Activated T-helper 17 cell treated with anti-CD3 and anti-CD28 coated beads, Interleukin-2, amount 50 U/mL, for 72 hours (primary cell): ENCODE data around the gene S100A16. TPM values are rescaled to one million over a fixed set of nuclear protein-coding genes. Genes with fewer than 3 reads are reported as not detected.
"Not testable (repeated sequence)": the region's sequence is repeated elsewhere in the genome, so short reads cannot be mapped to it uniquely, and the experiment has no call there.

ENCODE experiments used
- ATAC-seq: fragments of 150-1000 bp; cut with Tn5 transposase; replicated peaks from 2 replicates; pipeline ENCODE4 v1.10.0; 2021; ENCODE audit warnings: mild to moderate bottlenecking, moderate library complexity
- H3K27ac Mint-ChIP-seq: one replicate; pipeline ENCODE4 v1.8.0; 2022; ENCODE audit warnings: mixed read lengths
- H3K27me3 Mint-ChIP-seq: one replicate; pipeline ENCODE4 v1.8.0; 2022; ENCODE audit warnings: mixed read lengths
- H3K36me3 Mint-ChIP-seq: one replicate; pipeline ENCODE4 v1.8.0; 2022; ENCODE audit warnings: low read depth, mild to moderate bottlenecking, mixed read lengths
- H3K4me1 Mint-ChIP-seq: one replicate; pipeline ENCODE4 v1.8.0; 2022; ENCODE audit warnings: mixed read lengths
- H3K4me3 Mint-ChIP-seq: one replicate; pipeline ENCODE4 v1.8.0; 2022; ENCODE audit warnings: mild to moderate bottlenecking, mixed read lengths
- H3K9me3 Mint-ChIP-seq: one replicate; pipeline ENCODE4 v1.8.0; 2022; ENCODE audit warnings: mixed read lengths
- total RNA-seq, 2 donors: library from RNA; stranded (reverse); gene quantifications; one replicate each; pipeline ENCODE4 v1.2.3, GENCODE V29; 2022

The S100A16 gene
- total RNA-seq, 2 donors from 2014 or later, result not detected

- Mint-ChIP-seq H3K27ac (no peak overlapping the region), H3K36me3 (no peaks in the 10 kb centered on the region), H3K9me3 (no peaks in the 10 kb centered on the region), H3K4me1 (peaks cover 16% of the 10 kb centered on the region), H3K4me3 (no peak overlapping the region), H3K27me3 (no peaks in the 10 kb centered on the region)
- ATAC-seq, result no peak
These were observed 13.1 kb downstream of the S100A16 start for GRCh38 chr1:153599847-153600246.

GRCh38 chr1:153598309-153599172, 14.4 kb downstream of the S100A16 start:
- peak overlapping the region; percentile 70 for H3K4me3 Mint-ChIP-seq
- H3K4me1 Mint-ChIP-seq, result peaks cover 20% of the 10 kb centered on the region
- H3K9me3 Mint-ChIP-seq, result no peaks in the 10 kb centered on the region
- peak overlapping the region; percentile 86 for H3K27ac Mint-ChIP-seq
- no peaks in the 10 kb centered on the region for H3K27me3 Mint-ChIP-seq
- H3K36me3 Mint-ChIP-seq, result no peaks in the 10 kb centered on the region
- ATAC-seq, result peak; percentile 63

- Mint-ChIP-seq H3K27ac (peak overlapping the region; percentile 86), H3K4me1 (peaks cover 20% of the 10 kb centered on the region), H3K36me3 (no peaks in the 10 kb centered on the region), H3K27me3 (no peaks in the 10 kb centered on the region), H3K9me3 (no peaks in the 10 kb centered on the region), H3K4me3 (peak overlapping the region; percentile 70)
- peak; percentile 100 for ATAC-seq
These were observed 15.7 kb downstream of the S100A16 start for GRCh38 chr1:153597206-153597605.

- Mint-ChIP-seq H3K4me3 (no peak overlapping the region), H3K9me3 (no peaks in the 10 kb centered on the region), H3K27me3 (no peaks in the 10 kb centered on the region), H3K36me3 (no peaks in the 10 kb centered on the region), H3K4me1 (peaks cover 14% of the 10 kb centered on the region), H3K27ac (no peak overlapping the region)
- no peak for ATAC-seq
These were observed 20.2 kb downstream of the S100A16 start for GRCh38 chr1:153592748-153593147.

- Mint-ChIP-seq H3K36me3 (no peaks in the 10 kb centered on the region), H3K27ac (no peak overlapping the region), H3K27me3 (peaks cover 3% of the 10 kb centered on the region), H3K9me3 (no peaks in the 10 kb centered on the region), H3K4me1 (no peaks in the 10 kb centered on the region), H3K4me3 (no peak overlapping the region)
- ATAC-seq, result no peak
These were observed 24.5 kb downstream of the S100A16 start for GRCh38 chr1:153588482-153588881.

- H3K4me3 Mint-ChIP-seq, H3K36me3 Mint-ChIP-seq, H3K27me3 Mint-ChIP-seq, H3K27ac Mint-ChIP-seq, H3K9me3 Mint-ChIP-seq, H3K4me1 Mint-ChIP-seq, ATAC-seq: not testable (repeated sequence)
These were observed 24.9 kb downstream of the S100A16 start for GRCh38 chr1:153588033-153588432.

GRCh38 chr1:153587314-153587713, 25.6 kb downstream of the S100A16 start:
- H3K27me3 Mint-ChIP-seq, result peaks cover 3% of the 10 kb centered on the region
- no peak overlapping the region for H3K27ac Mint-ChIP-seq
- no peaks in the 10 kb centered on the region for H3K9me3 Mint-ChIP-seq
- no peaks in the 10 kb centered on the region for H3K4me1 Mint-ChIP-seq
- no peak overlapping the region for H3K4me3 Mint-ChIP-seq
- no peaks in the 10 kb centered on the region for H3K36me3 Mint-ChIP-seq
- ATAC-seq, result no peak

GRCh38 chr1:153586347-153586746, 26.6 kb downstream of the S100A16 start:
- peaks cover 3% of the 10 kb centered on the region for H3K27me3 Mint-ChIP-seq
- H3K4me1 Mint-ChIP-seq, result no peaks in the 10 kb centered on the region
- H3K27ac Mint-ChIP-seq, result no peak overlapping the region
- H3K9me3 Mint-ChIP-seq, result no peaks in the 10 kb centered on the region
- no peaks in the 10 kb centered on the region for H3K36me3 Mint-ChIP-seq
- no peak for ATAC-seq
- H3K4me3 Mint-ChIP-seq, result no peak overlapping the region

- Mint-ChIP-seq H3K4me3 (no peak overlapping the region), H3K9me3 (no peaks in the 10 kb centered on the region), H3K4me1 (no peaks in the 10 kb centered on the region), H3K36me3 (no peaks in the 10 kb centered on the region), H3K27ac (no peak overlapping the region), H3K27me3 (peaks cover 3% of the 10 kb centered on the region)
- ATAC-seq, result no peak
These were observed 27.9 kb downstream of the S100A16 start for GRCh38 chr1:153585006-153585405.

- no peak overlapping the region for H3K4me3 Mint-ChIP-seq
- H3K36me3 Mint-ChIP-seq, result no peaks in the 10 kb centered on the region
- H3K9me3 Mint-ChIP-seq, result no peaks in the 10 kb centered on the region
- H3K4me1 Mint-ChIP-seq, result no peaks in the 10 kb centered on the region
- ATAC-seq, result no peak
- no peak overlapping the region for H3K27ac Mint-ChIP-seq
- peaks cover 8% of the 10 kb centered on the region for H3K27me3 Mint-ChIP-seq
These were observed 29.0 kb downstream of the S100A16 start for GRCh38 chr1:153583976-153584375.

- not testable (repeated sequence) for H3K9me3 Mint-ChIP-seq, H3K36me3 Mint-ChIP-seq, ATAC-seq, H3K4me1 Mint-ChIP-seq, H3K4me3 Mint-ChIP-seq, H3K27ac Mint-ChIP-seq
- H3K27me3 Mint-ChIP-seq, result peaks cover 12% of the 10 kb centered on the region
These were observed 29.4 kb downstream of the S100A16 start for GRCh38 chr1:153583514-153583913.

- not testable (repeated sequence) for ATAC-seq
These were observed 30.1 kb downstream of the S100A16 start for GRCh38 chr1:153582836-153583235.

GRCh38 chr1:153578936-153579335, 34.0 kb downstream of the S100A16 start:
- no peak for ATAC-seq
- Mint-ChIP-seq H3K27ac (no peak overlapping the region), H3K4me3 (no peak overlapping the region), H3K27me3 (peaks cover 24% of the 10 kb centered on the region), H3K4me1 (no peaks in the 10 kb centered on the region), H3K9me3 (no peaks in the 10 kb centered on the region), H3K36me3 (no peaks in the 10 kb centered on the region)

More at GRCh38 chr1:153582836-153583235, 30.1 kb downstream of the S100A16 start:
- H3K9me3 Mint-ChIP-seq, H3K36me3 Mint-ChIP-seq, H3K4me3 Mint-ChIP-seq, H3K4me1 Mint-ChIP-seq, H3K27ac Mint-ChIP-seq: not testable (repeated sequence)
- peaks cover 19% of the 10 kb centered on the region for H3K27me3 Mint-ChIP-seq

- Mint-ChIP-seq H3K36me3 (no peaks in the 10 kb centered on the region), H3K27ac (no peak overlapping the region), H3K27me3 (peaks cover 24% of the 10 kb centered on the region), H3K9me3 (no peaks in the 10 kb centered on the region), H3K4me3 (no peak overlapping the region), H3K4me1 (no peaks in the 10 kb centered on the region)
- ATAC-seq, result no peak
These were observed 34.4 kb downstream of the S100A16 start for GRCh38 chr1:153578490-153578889.

GRCh38 chr1:153577624-153578051, 35.3 kb downstream of the S100A16 start:
- no peaks in the 10 kb centered on the region for H3K36me3 Mint-ChIP-seq
- ATAC-seq, result no peak

More at GRCh38 chr1:153577624-153578051, 35.3 kb downstream of the S100A16 start:
- Mint-ChIP-seq H3K27me3 (peaks cover 24% of the 10 kb centered on the region), H3K4me3 (no peak overlapping the region), H3K27ac (no peak overlapping the region), H3K4me1 (peaks cover 7% of the 10 kb centered on the region), H3K9me3 (no peaks in the 10 kb centered on the region)
